SW 1271 (cell line): ENCODE data around the gene PRDX4.
"Not testable (repeated sequence)": the region's sequence is repeated elsewhere in the genome, so short reads cannot be mapped to it uniquely, and the experiment has no call there.

Source experiments
- DNase-seq, 2 experiments: peaks; one replicate each; lab custom pipeline; 2025; lab: John Stamatoyannopoulos, UW

The PRDX4 gene

GRCh38 chrX:23667239-23668177 is at the start of gene PRDX4:
Gene PRDX4, plus strand, starts transcription at chrX:23667493. Its CDS starts 78 bp downstream, at chrX:23667571.
- peak; percentile 19 to 54 for DNase-seq

GRCh38 chrX:23621621-23622265 is 45.5 kb upstream of the PRDX4 start:
- no peak for DNase-seq

GRCh38 chrX:23623797-23624196 is 43.5 kb upstream of the PRDX4 start:
- no peak for DNase-seq

GRCh38 chrX:23626651-23627050 is 40.6 kb upstream of the PRDX4 start:
- DNase-seq = no peak

GRCh38 chrX:23628131-23628530 is 39.2 kb upstream of the PRDX4 start:
- no peak for DNase-seq

- DNase-seq = no peak
These were observed 36.2 kb upstream of the PRDX4 start for GRCh38 chrX:23631136-23631535.

GRCh38 chrX:23633834-23634580 is 33.3 kb upstream of the PRDX4 start:
- DNase-seq = peak in 1 of 2 experiments; percentile 5

GRCh38 chrX:23637187-23637586 is 30.1 kb upstream of the PRDX4 start:
- DNase-seq = no peak

GRCh38 chrX:23643020-23643419 is 24.3 kb upstream of the PRDX4 start:
- no peak for DNase-seq

- DNase-seq = no peak
These were observed 22.5 kb upstream of the PRDX4 start for GRCh38 chrX:23644744-23645143.

- DNase-seq = no peak
These were observed 11.2 kb upstream of the PRDX4 start for GRCh38 chrX:23656091-23656490.

- no peak for DNase-seq
These were observed 10.6 kb upstream of the PRDX4 start for GRCh38 chrX:23656684-23657083.

GRCh38 chrX:23659339-23659738 is 8.0 kb upstream of the PRDX4 start:
- no peak for DNase-seq

GRCh38 chrX:23660083-23660765 is 7.1 kb upstream of the PRDX4 start:
- not testable (repeated sequence) for DNase-seq

GRCh38 chrX:23660766-23661132 is 6.5 kb upstream of the PRDX4 start:
- DNase-seq = no peak

- no peak for DNase-seq
These were observed 5.6 kb upstream of the PRDX4 start for GRCh38 chrX:23661671-23662070.

- no peak for DNase-seq
These were observed 5.1 kb upstream of the PRDX4 start for GRCh38 chrX:23662187-23662586.

GRCh38 chrX:23662853-23663252 is 4.4 kb upstream of the PRDX4 start:
- DNase-seq = no peak

- DNase-seq = no peak
These were observed 2.8 kb upstream of the PRDX4 start for GRCh38 chrX:23664496-23664895.

GRCh38 chrX:23666282-23666681 is 1.0 kb upstream of the PRDX4 start:
- DNase-seq = no peak

GRCh38 chrX:23668335-23668734 is 1.0 kb downstream of the PRDX4 start:
- no peak for DNase-seq

- DNase-seq = no peak
These were observed 3.2 kb downstream of the PRDX4 start for GRCh38 chrX:23670528-23670927.
